Measurements from ENCODE around the gene MCTP2. TPM values are rescaled to one million over a fixed set of nuclear protein-coding genes. Genes with fewer than 3 reads are reported as not detected.
"Not testable (repeated sequence)": the region's sequence is repeated elsewhere in the genome, so short reads cannot be mapped to it uniquely, and the experiment has no call there.

Gene MCTP2
- polyA plus RNA-seq, 4 donors, result 18.7 to 20.7 (median 19.2) TPM

- DNase-seq (ENCODE audit: low read depth in 4 of 4, low spot score in 2 of 4), result no peak
These were observed 253.9 kb downstream of the MCTP2 start for GRCh38 chr15:94485148-94485719.

GRCh38 chr15:94487635-94488034 lies 256.3 kb downstream of the MCTP2 start:
- no peak for DNase-seq (ENCODE audit: low read depth in 4 of 4, low spot score in 2 of 4)

- DNase-seq (ENCODE audit: low read depth in 4 of 4, low spot score in 2 of 4), result no peak
These were observed 261.8 kb downstream of the MCTP2 start for GRCh38 chr15:94493176-94493575.

GRCh38 chr15:94493586-94493985 lies 262.2 kb downstream of the MCTP2 start:
- not testable (repeated sequence) for DNase-seq (ENCODE audit: low read depth in 4 of 4, low spot score in 2 of 4)

GRCh38 chr15:94494732-94495131 lies 263.4 kb downstream of the MCTP2 start:
- DNase-seq (ENCODE audit: low read depth in 4 of 4, low spot score in 2 of 4), result no peak

- no peak for DNase-seq (ENCODE audit: low read depth in 4 of 4, low spot score in 2 of 4)
These were observed 271.9 kb downstream of the MCTP2 start for GRCh38 chr15:94503293-94503692.

- no peak for DNase-seq (ENCODE audit: low read depth in 4 of 4, low spot score in 2 of 4)
These were observed 277.9 kb downstream of the MCTP2 start for GRCh38 chr15:94509259-94509658.

- DNase-seq (ENCODE audit: low read depth in 4 of 4, low spot score in 2 of 4), result no peak
These were observed 290.8 kb downstream of the MCTP2 start for GRCh38 chr15:94522125-94522524.

- DNase-seq (ENCODE audit: low read depth in 4 of 4, low spot score in 2 of 4), result peak in 2 of 4 donors; percentile 13 to 16
These were observed 292.5 kb downstream of the MCTP2 start for GRCh38 chr15:94523873-94524272.

- DNase-seq (ENCODE audit: low read depth in 4 of 4, low spot score in 2 of 4), result no peak
These were observed 293.2 kb downstream of the MCTP2 start for GRCh38 chr15:94524565-94524964.

GRCh38 chr15:94526071-94526689 lies 294.8 kb downstream of the MCTP2 start:
- no peak for DNase-seq (ENCODE audit: low read depth in 4 of 4, low spot score in 2 of 4)

GRCh38 chr15:94532226-94532625 lies 300.9 kb downstream of the MCTP2 start:
- DNase-seq (ENCODE audit: low read depth in 4 of 4, low spot score in 2 of 4), result no peak
